Activated naive CD4-positive, alpha-beta T cell treated with anti-CD3 and anti-CD28 coated beads, Interleukin-2, amount 50 U/mL, for 72 hours (primary cell): Measurements from ENCODE around the gene CFAP99. TPM values are rescaled to one million over a fixed set of nuclear protein-coding genes. Genes with fewer than 3 reads are reported as not detected.

Experiments
- ATAC-seq, 2 donors: fragments of 150-1000 bp; cut with Tn5 transposase; 2 replicates each; pipeline ENCODE4 v1.10.0; 2021; ENCODE audit warnings: mild to moderate bottlenecking in 2 of 2, moderate library complexity in 2 of 2
- DNase-seq, 2 donors: peaks; one replicate each; pipeline ENCODE4 v3.0.0; 2021 to 2022; ENCODE audit warnings: low spot score in 2 of 2
- H3K27ac Mint-ChIP-seq, 2 donors: one replicate each; pipeline ENCODE4 v1.8.0; 2022; ENCODE audit warnings: mild to moderate bottlenecking in 2 of 2, mixed read lengths in 2 of 2
- H3K36me3 Mint-ChIP-seq, 2 donors: one replicate each; pipeline ENCODE4 v1.8.0; 2022; ENCODE audit warnings: mixed read lengths in 2 of 2
- H3K9me3 Mint-ChIP-seq, 2 donors: one replicate each; pipeline ENCODE4 v1.8.0; 2022; ENCODE audit warnings: mixed read lengths in 2 of 2
- total RNA-seq, 2 donors: library from RNA; stranded (reverse); gene quantifications; one replicate each; pipeline ENCODE4 v1.2.3, GENCODE V29; 2022

The CFAP99 gene
- total RNA-seq, 2 donors from 2014 or later = not detected

DNA sequence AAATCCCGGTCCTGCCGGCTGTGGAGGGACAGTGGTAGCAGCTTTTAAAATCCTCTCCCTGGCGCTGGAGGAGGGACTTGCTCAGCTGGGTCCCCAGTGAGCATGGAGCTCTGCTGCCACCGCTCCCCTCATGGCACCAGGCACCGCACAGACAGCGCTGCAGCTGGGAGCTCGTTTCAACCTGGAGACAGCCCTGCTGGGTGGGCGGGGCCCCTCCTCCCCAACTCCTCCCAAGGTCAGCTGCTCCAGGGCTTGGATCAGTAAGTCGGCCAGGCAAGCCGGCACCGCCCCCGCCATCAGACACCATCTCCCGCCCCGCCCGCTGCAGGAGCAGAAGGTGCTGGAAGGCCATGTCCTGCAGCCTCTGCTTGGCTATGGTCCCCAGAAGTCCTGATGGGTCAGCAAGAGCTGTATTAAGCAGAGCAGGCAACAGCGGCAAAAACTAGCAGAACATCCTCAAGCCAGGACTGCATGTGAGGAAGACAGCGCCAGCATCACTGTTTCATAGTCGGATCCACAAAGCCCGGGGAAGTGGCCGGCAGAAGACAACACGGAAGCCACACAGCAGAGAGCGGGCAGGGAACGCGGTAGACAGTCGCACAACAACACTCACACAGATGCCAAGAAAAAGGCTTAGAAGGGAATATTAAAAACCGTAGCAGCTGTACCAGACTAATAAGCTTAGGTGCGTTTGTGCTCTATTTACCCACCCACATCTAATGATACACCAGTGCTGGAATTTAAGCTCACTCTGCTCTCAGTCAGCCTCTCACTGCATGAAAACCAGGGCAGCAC lies 16.5 kb upstream of the CFAP99 start:
- ATAC-seq (peak; percentile 54 to 59), DNase-seq (no peak)
- Mint-ChIP-seq H3K27ac (no peak overlapping the region), H3K36me3 (no peaks in the 10 kb centered on the region), H3K9me3 (no peaks in the 10 kb centered on the region)

DNA sequence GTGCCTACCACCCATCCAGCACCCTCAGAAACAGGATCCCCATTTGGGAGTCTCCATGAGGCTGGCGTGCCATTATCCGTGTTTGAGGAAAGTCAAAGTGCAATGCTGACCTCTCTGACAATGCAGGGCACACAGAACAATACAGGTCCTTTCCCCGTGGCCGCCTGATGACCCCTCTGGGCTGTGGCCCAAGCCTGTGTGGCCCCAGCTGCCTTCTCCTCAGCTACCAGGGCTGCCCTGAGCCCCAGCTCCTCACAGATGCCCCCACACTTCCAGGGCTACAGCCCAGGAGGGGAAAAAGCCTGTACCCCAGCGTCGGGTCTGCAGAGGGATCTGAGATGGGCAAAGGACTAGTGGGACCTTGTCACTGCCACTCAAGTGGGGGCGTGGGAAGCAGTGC lies 15.8 kb upstream of the CFAP99 start:
- Mint-ChIP-seq H3K9me3 (no peaks in the 10 kb centered on the region), H3K36me3 (no peaks in the 10 kb centered on the region), H3K27ac (no peak overlapping the region)
- ATAC-seq (no peak), DNase-seq (no peak)

GRCh38 chr4:2406406-2406805 lies 12.3 kb upstream of the CFAP99 start:
- ATAC-seq = no peak
- H3K36me3 Mint-ChIP-seq = no peaks in the 10 kb centered on the region
- DNase-seq = no peak

GRCh38 chr4:2406920-2407319 lies 11.8 kb upstream of the CFAP99 start:
- H3K27ac Mint-ChIP-seq = no peak overlapping the region
- H3K36me3 Mint-ChIP-seq = no peaks in the 10 kb centered on the region
- no peaks in the 10 kb centered on the region for H3K9me3 Mint-ChIP-seq
- ATAC-seq = no peak
- no peak for DNase-seq

More at GRCh38 chr4:2406406-2406805, 12.3 kb upstream of the CFAP99 start:
- Mint-ChIP-seq H3K27ac (no peak overlapping the region), H3K9me3 (no peaks in the 10 kb centered on the region)

DNA sequence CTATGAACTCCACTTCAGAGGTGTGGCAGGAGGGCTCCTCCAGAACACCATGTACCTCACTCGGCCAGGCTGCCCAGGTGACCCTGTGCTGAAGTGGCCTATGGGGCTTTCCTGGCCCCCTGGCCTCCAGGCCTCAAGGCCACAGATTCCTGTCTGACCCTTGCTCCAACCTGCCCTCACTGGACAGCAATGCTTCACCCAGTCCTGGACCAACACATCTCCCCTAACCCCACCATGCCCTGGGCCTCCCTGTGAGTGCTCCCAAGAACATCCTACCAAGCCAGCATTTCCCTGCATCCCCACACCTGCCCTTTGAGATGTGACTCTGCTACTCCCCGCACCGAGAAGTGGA lies 10.8 kb upstream of the CFAP99 start:
- DNase-seq (no peak), ATAC-seq (no peak)
- Mint-ChIP-seq H3K27ac (peak overlapping the region; percentile 5 to 27), H3K9me3 (no peaks in the 10 kb centered on the region), H3K36me3 (no peaks in the 10 kb centered on the region)

DNA sequence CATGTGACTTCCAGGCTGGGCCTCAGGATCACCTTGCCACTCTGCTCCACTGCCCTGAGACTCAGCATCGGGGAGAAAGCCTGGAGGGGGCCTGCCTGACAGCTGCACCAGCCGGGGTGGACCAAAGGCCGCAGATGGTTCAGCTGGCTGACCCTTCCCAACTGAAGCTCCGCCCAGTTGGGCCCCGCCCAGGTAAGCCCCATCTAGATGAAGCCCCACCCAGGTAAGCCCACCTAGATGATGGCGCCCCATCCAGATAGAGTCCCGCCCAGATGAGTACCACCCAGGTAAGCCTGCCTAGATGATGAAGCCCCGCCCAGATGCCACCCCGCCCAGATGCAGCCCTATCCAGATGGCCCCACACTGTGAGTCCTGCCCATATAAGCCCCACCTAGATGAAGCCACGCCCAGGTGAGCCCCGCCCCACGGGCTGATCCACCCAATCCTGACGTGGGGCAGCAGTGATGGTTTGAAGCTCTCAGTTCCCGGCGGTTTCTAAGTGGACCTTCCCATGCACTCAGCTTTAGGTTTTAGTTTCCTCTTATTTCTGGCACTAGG lies 10.3 kb upstream of the CFAP99 start:
- no peaks in the 10 kb centered on the region for H3K9me3 Mint-ChIP-seq
- H3K36me3 Mint-ChIP-seq = no peaks in the 10 kb centered on the region
- DNase-seq (no peak), ATAC-seq (no peak)
- peak overlapping the region in 1 of 2 donors; percentile 27 for H3K27ac Mint-ChIP-seq

GRCh38 chr4:2408976-2409375 lies 9.8 kb upstream of the CFAP99 start:
- ATAC-seq = no peak
- no peak for DNase-seq
- Mint-ChIP-seq H3K27ac (peak overlapping the region in 1 of 2 donors; percentile 29), H3K9me3 (no peaks in the 10 kb centered on the region), H3K36me3 (no peaks in the 10 kb centered on the region)

DNA sequence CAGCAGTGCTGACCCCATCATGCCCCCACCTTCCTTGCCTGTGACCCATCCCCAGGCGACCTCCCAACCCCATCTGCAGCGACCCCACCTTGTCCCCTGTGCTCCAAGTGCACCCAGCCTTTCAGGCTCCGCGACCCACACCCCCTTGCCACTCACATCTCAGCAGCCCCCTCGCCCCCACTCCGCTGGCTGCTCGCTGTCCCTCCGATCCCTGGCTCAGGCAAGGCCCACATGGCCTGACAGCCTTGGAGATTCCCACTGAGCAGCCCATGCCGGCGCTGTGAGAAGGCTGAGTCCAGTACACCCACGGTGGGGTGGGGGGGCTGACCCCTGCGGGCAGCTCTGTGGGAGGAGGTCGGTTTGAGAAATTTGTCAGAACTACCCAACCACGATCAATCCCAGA lies 9.4 kb upstream of the CFAP99 start:
- Mint-ChIP-seq H3K36me3 (no peaks in the 10 kb centered on the region), H3K27ac (no peak overlapping the region), H3K9me3 (no peaks in the 10 kb centered on the region)
- no peak for DNase-seq
- ATAC-seq = no peak

- no peaks in the 10 kb centered on the region for H3K9me3 Mint-ChIP-seq
- DNase-seq = no peak
- peaks cover 5 to 8% of the 10 kb centered on the region in 2 donors for H3K36me3 Mint-ChIP-seq
- ATAC-seq = no peak
- H3K27ac Mint-ChIP-seq = peak overlapping the region; percentile 91 to 98
Observed at GRCh38 chr4:2411786-2412510, 6.8 kb upstream of the CFAP99 start.

GRCh38 chr4:2412534-2412884 lies 6.2 kb upstream of the CFAP99 start:
- H3K36me3 Mint-ChIP-seq = peaks cover 5 to 8% of the 10 kb centered on the region in 2 donors

GRCh38 chr4:2412885-2413716 lies 5.7 kb upstream of the CFAP99 start:
- H3K36me3 Mint-ChIP-seq = peaks cover 5 to 8% of the 10 kb centered on the region in 2 donors
- H3K9me3 Mint-ChIP-seq = no peaks in the 10 kb centered on the region
- ATAC-seq = peak; percentile 85 to 88

More at GRCh38 chr4:2412534-2412884, 6.2 kb upstream of the CFAP99 start:
- Mint-ChIP-seq H3K27ac (peak overlapping the region; percentile 91 to 98), H3K9me3 (no peaks in the 10 kb centered on the region)
- DNase-seq (no peak), ATAC-seq (peak; percentile 30 to 68)

GRCh38 chr4:2413821-2414610 lies 4.7 kb upstream of the CFAP99 start:
- ATAC-seq (no peak), DNase-seq (peak in 1 of 2 donors; percentile 20)
- Mint-ChIP-seq H3K36me3 (peaks cover 5 to 8% of the 10 kb centered on the region in 2 donors), H3K9me3 (no peaks in the 10 kb centered on the region), H3K27ac (peak overlapping the region; percentile 91 to 98)

More at GRCh38 chr4:2412885-2413716, 5.7 kb upstream of the CFAP99 start:
- H3K27ac Mint-ChIP-seq = peak overlapping the region; percentile 91 to 98
- DNase-seq = peak; percentile 78 to 96

DNA sequence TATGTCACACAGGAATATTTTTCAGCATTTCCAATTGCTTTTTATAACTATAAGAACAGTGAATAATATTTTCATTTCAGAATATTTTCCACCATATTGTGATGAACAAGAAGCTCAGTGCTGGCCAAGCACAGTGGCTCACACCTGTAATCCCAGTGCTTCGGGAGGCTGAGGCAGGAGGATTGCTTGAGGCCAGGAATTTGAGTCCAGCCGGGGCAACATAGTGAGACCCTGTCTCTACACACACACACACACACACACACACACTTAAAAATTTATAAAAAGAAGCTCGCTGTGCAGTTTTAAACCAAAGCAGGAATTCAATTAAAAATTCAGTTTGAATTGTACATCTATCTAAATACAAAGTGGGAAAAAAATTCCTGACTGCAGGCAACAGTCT lies 3.5 kb upstream of the CFAP99 start:
- no peak for ATAC-seq
- H3K27ac Mint-ChIP-seq = no peak overlapping the region

DNA sequence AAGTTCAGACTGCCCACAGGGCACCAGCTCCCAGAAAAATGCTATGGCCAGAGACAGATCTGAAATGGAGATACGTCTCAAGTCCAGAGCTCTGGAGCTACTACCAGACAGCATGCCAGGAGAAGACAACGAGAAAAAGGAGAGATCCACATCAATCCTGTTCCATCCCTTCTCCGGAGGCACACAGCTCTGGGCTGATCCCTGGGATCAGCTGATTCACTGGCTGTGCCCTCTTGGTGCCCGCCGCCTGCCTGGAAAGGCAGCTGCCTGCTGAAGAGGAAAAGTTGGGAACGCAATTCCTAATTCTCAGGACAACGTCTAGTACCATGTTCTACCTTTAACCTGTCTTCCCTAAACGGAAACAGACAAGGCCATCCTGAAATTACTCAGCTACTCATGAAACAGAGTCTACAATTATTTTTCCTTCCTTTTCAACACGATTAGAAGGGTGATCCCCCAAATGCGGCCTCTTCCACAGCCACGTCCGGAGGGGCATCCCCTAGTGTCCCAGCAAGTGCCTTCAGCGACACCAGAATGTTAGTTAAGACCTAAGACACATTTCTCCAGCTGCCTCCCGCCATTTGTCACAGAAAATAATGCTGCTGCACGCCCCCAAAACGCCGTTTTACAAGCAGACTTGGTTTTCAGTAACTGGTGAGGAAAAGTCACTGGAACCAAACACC lies 2.7 kb upstream of the CFAP99 start:
- H3K36me3 Mint-ChIP-seq = peaks cover 5 to 8% of the 10 kb centered on the region in 2 donors
- no peak for DNase-seq
- no peaks in the 10 kb centered on the region for H3K9me3 Mint-ChIP-seq
- no peak for ATAC-seq
- no peak overlapping the region for H3K27ac Mint-ChIP-seq

More for the DNA sequence above, 3.5 kb upstream of the CFAP99 start:
- DNase-seq = no peak
- Mint-ChIP-seq H3K36me3 (peaks cover 5 to 8% of the 10 kb centered on the region in 2 donors), H3K9me3 (no peaks in the 10 kb centered on the region)

GRCh38 chr4:2416564-2417225 lies 2.1 kb upstream of the CFAP99 start:
- no peak for ATAC-seq
- H3K9me3 Mint-ChIP-seq = no peaks in the 10 kb centered on the region
- H3K36me3 Mint-ChIP-seq = peaks cover 5 to 8% of the 10 kb centered on the region in 2 donors
- H3K27ac Mint-ChIP-seq = no peak overlapping the region
- DNase-seq = peak in 1 of 2 donors; percentile 23
